Thymus (tissue), 11 donors: ENCODE data around the gene CPLX1. TPM values are rescaled to one million over a fixed set of nuclear protein-coding genes. Genes with fewer than 3 reads are reported as not detected.

Source experiments
- DNase-seq, 9 donors: peaks; one replicate each; pipeline ENCODE4 v3.0.0-alpha.2; 2013; ENCODE audit warnings: low spot score in 9 of 9, low read depth in 6 of 9, missing footprints in 1 of 9
- H3K27ac ChIP-seq, 2 donors: one replicate each; pipeline ENCODE4 v1.5.1; 2013; ENCODE audit warnings: control low read depth in 1 of 2, low read depth in 1 of 2, low read length in 1 of 2, mild to moderate bottlenecking in 1 of 2, moderate library complexity in 1 of 2
- H3K27me3 ChIP-seq, 2 donors: one replicate each; pipeline ENCODE4 v1.5.1; 2013; ENCODE audit warnings: low read length in 1 of 2; ENCODE audit not compliant: control insufficient read depth in 2 of 2, insufficient read depth in 1 of 2
- H3K36me3 ChIP-seq, 2 donors: one replicate each; pipeline ENCODE4 v1.5.1; 2013; ENCODE audit warnings: low read length in 1 of 2, mild to moderate bottlenecking in 1 of 2, moderate library complexity in 1 of 2; ENCODE audit not compliant: control insufficient read depth in 2 of 2, insufficient read depth in 2 of 2
- H3K4me1 ChIP-seq, 2 donors: one replicate each; pipeline ENCODE4 v1.5.1; 2013; ENCODE audit warnings: low read length in 2 of 2; ENCODE audit not compliant: control insufficient read depth in 2 of 2, insufficient read depth in 2 of 2
- H3K4me3 ChIP-seq, 2 donors: one replicate each; pipeline ENCODE4 v1.5.1; 2013; ENCODE audit warnings: low read length in 2 of 2, control low read depth in 1 of 2, mild to moderate bottlenecking in 1 of 2
- H3K9me3 ChIP-seq, 2 donors: one replicate each; pipeline ENCODE4 v1.5.1; 2013; ENCODE audit warnings: low read length in 1 of 2, mild to moderate bottlenecking in 1 of 2; ENCODE audit not compliant: control insufficient read depth in 2 of 2, insufficient read depth in 1 of 2
- WGBS: extraction: QIAGEN DNeasy Blood & Tissue Kit; methylation state at CpG from one replicate; pipeline ENCODE4 v1.1.7; 2013; 5-methylcytosine and 5-hydroxymethylcytosine counted together
- polyA plus RNA-seq: library from polyadenylated mRNA; stranded (reverse); fragments of 200-250 nt; gene quantifications from one replicate; pipeline ENCODE4 v1.2.3, GENCODE V29; 2013
- total RNA-seq: library from RNA; stranded (reverse); fragments of 120-200 nt; gene quantifications from one replicate; pipeline ENCODE4 v1.2.4, GENCODE V29; 2013
- donor health status: healthy.

CPLX1 gene
- total and polyA plus RNA-seq, 2 donors, result 3.5 to 7.9 TPM

- H3K4me1 ChIP-seq, result peaks cover 0 to 5% of the 10 kb centered on the region in 2 donors
- no peaks in the 10 kb centered on the region for H3K9me3 ChIP-seq
- H3K4me3 ChIP-seq, result no peak overlapping the region
- H3K36me3 ChIP-seq, result peaks cover 36 to 59% of the 10 kb centered on the region in 2 donors
- no peak for DNase-seq
- no peak overlapping the region for H3K27ac ChIP-seq
- no peaks in the 10 kb centered on the region for H3K27me3 ChIP-seq
- 97% methylated on average over 9 of the region's 9 CpGs for WGBS
Measured at GRCh38 chr4:773214-773613, 52.7 kb downstream of the CPLX1 start.

- H3K36me3 ChIP-seq, result peaks cover 39 to 62% of the 10 kb centered on the region in 2 donors
- H3K4me3 ChIP-seq, result no peak overlapping the region
- no peak for DNase-seq
- H3K4me1 ChIP-seq, result peaks cover 0 to 3% of the 10 kb centered on the region in 2 donors
- no peaks in the 10 kb centered on the region for H3K9me3 ChIP-seq
- H3K27ac ChIP-seq, result no peak overlapping the region
- no peaks in the 10 kb centered on the region for H3K27me3 ChIP-seq
- 94% methylated on average over 8 of the region's 8 CpGs for WGBS
Measured at GRCh38 chr4:772776-773175, 53.2 kb downstream of the CPLX1 start.

- no peak for DNase-seq
- Histone ChIP-seq H3K4me1 (peaks cover 0 to 3% of the 10 kb centered on the region in 2 donors), H3K4me3 (no peak overlapping the region), H3K27ac (no peak overlapping the region), H3K36me3 (peaks cover 35 to 64% of the 10 kb centered on the region in 2 donors), H3K9me3 (no peaks in the 10 kb centered on the region), H3K27me3 (no peaks in the 10 kb centered on the region)
- WGBS, result 91% methylated on average over 7 of the region's 7 CpGs
Measured at GRCh38 chr4:772118-772517, 53.8 kb downstream of the CPLX1 start.

- Histone ChIP-seq H3K9me3 (no peaks in the 10 kb centered on the region), H3K4me3 (no peak overlapping the region), H3K27me3 (no peaks in the 10 kb centered on the region), H3K36me3 (peaks cover 39 to 68% of the 10 kb centered on the region in 2 donors), H3K27ac (no peak overlapping the region), H3K4me1 (peaks cover 0 to 3% of the 10 kb centered on the region in 2 donors)
- no peak for DNase-seq
- WGBS, result 94% methylated on average over 6 of the region's 6 CpGs
Measured at GRCh38 chr4:771464-771863, 54.5 kb downstream of the CPLX1 start.

GRCh38 chr4:770022-770421, 55.9 kb downstream of the CPLX1 start:
- Histone ChIP-seq H3K27me3 (no peaks in the 10 kb centered on the region), H3K9me3 (no peaks in the 10 kb centered on the region), H3K36me3 (peaks cover 46 to 64% of the 10 kb centered on the region in 2 donors), H3K4me3 (no peak overlapping the region), H3K27ac (no peak overlapping the region), H3K4me1 (no peaks in the 10 kb centered on the region)
- 99% methylated on average over 5 of the region's 5 CpGs for WGBS
- no peak for DNase-seq

- no peaks in the 10 kb centered on the region for H3K4me1 ChIP-seq
- no peak for DNase-seq
- no peak overlapping the region for H3K27ac ChIP-seq
- peaks cover 0 to 3% of the 10 kb centered on the region in 2 donors for H3K9me3 ChIP-seq
- no peak overlapping the region for H3K4me3 ChIP-seq
- H3K27me3 ChIP-seq, result no peaks in the 10 kb centered on the region
- WGBS, result 98% methylated on average over 19 of the region's 19 CpGs
- H3K36me3 ChIP-seq, result peaks cover 48 to 66% of the 10 kb centered on the region in 2 donors
Measured at GRCh38 chr4:769511-769910, 56.4 kb downstream of the CPLX1 start.

- 97% methylated on average over 12 of the region's 12 CpGs for WGBS
- H3K36me3 ChIP-seq, result peaks cover 50 to 69% of the 10 kb centered on the region in 2 donors
Measured at GRCh38 chr4:768995-769394, 56.9 kb downstream of the CPLX1 start.

GRCh38 chr4:768076-768475, 57.9 kb downstream of the CPLX1 start:
- Histone ChIP-seq H3K4me3 (no peak overlapping the region), H3K36me3 (peaks cover 58 to 74% of the 10 kb centered on the region in 2 donors), H3K27me3 (no peaks in the 10 kb centered on the region), H3K4me1 (no peaks in the 10 kb centered on the region), H3K9me3 (peaks cover 0 to 6% of the 10 kb centered on the region in 2 donors), H3K27ac (no peak overlapping the region)
- DNase-seq, result no peak
- 98% methylated on average over 15 of the region's 15 CpGs for WGBS

More at GRCh38 chr4:768995-769394, 56.9 kb downstream of the CPLX1 start:
- Histone ChIP-seq H3K9me3 (peaks cover 0 to 6% of the 10 kb centered on the region in 2 donors), H3K4me3 (no peak overlapping the region), H3K27me3 (no peaks in the 10 kb centered on the region), H3K27ac (no peak overlapping the region), H3K4me1 (no peaks in the 10 kb centered on the region)
- DNase-seq, result no peak

- Histone ChIP-seq H3K4me3 (no peak overlapping the region), H3K4me1 (no peaks in the 10 kb centered on the region), H3K27me3 (no peaks in the 10 kb centered on the region), H3K9me3 (peaks cover 0 to 6% of the 10 kb centered on the region in 2 donors), H3K36me3 (peaks cover 59 to 76% of the 10 kb centered on the region in 2 donors), H3K27ac (no peak overlapping the region)
- WGBS, result 93% methylated on average over 21 of the region's 21 CpGs
- no peak for DNase-seq
Measured at GRCh38 chr4:766559-767283, 59.2 kb downstream of the CPLX1 start.
